Keratinocyte (primary cell): Measurements from ENCODE around the gene PMVK.

Experiments
- CTCF ChIP-seq, 3 experiments: IDR thresholded peaks in 1 of 3; conservative IDR thresholded peaks in 1 of 3; optimal IDR thresholded peaks in 1 of 3; 2 replicates in 2 of 3; 3 replicates in 1 of 3; pipeline versions ENCODE3 to v1.5.1; 2011; ENCODE audit warnings: low read length in 3 of 3, mild to moderate bottlenecking in 3 of 3, moderate library complexity in 2 of 3, control low read depth in 1 of 3, inconsistent platforms in 1 of 3; ENCODE audit not compliant: insufficient read depth in 2 of 3; ENCODE audit errors: extremely low read depth in 1 of 3
- EZH2 ChIP-seq: IDR thresholded peaks from one replicate; pipeline ENCODE4 v1.6.1; 2012; ENCODE audit warnings: inconsistent platforms, mild to moderate bottlenecking, low read length, moderate library complexity

DNA sequence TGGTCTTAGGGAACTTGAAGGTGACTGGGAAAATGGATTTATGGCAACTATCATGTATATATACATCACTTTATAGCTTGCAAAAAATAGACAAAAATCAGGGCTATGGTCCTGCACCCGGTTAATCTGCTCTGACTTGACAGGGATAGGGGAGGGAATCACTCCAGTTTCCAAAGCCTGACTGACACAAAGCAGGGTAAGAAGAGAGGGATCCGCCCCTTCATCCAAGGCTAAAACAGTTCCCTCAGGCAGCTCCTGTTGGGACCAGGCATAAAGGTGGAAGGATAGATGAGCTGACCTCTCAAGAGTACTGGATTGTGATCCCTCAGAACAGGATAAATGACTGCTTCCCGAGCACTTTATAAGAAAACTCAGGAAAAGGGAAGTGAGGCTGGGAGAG, 18.0 kb upstream of the PMVK start:
- TF ChIP-seq CTCF (optimal IDR thresholded peaks at IDR 0.05 in 1 of 3, IDR thresholded peaks at IDR 0.05 in 1 of 3, conservative IDR thresholded peaks at IDR 0.05 in 1 of 3; ENCODE audit: extremely low read depth in 1 of 3, insufficient read depth in 2 of 3, low read length in 3 of 3) (no peak), EZH2 (no peak)
